Measurements from ENCODE around the gene FARS2.

- TF ChIP-seq ZNF416 (CRISPR knock-in tag; IDR thresholded peaks at IDR 0.05) (no peak), IRF1 (CRISPR knock-in tag; IDR thresholded peaks at IDR 0.05) (no peak), CTCF (IDR thresholded peaks at IDR 0.05) (no peak), FOXJ3 (CRISPR knock-in tag; IDR thresholded peaks at IDR 0.05; ENCODE audit: borderline replicate concordance) (no peak), NR3C1 (CRISPR knock-in tag; conservative IDR thresholded peaks at IDR 0.05; ENCODE audit: low read depth) (no peak), ESRRA (CRISPR knock-in tag; IDR thresholded peaks at IDR 0.05; ENCODE audit: borderline replicate concordance) (no peak)
These were observed 76.3 kb downstream of the FARS2 start for GRCh38 chr6:5337573-5337972.

Measured in WTC11 (cell line).